HG02798 (cell line): ENCODE results near the gene GIPC2.

Experiments used
- ATAC-seq: cut with Tn5 transposase; IDR thresholded peaks from one replicate; pipeline ENCODE4 v1.9.1; 2021; ENCODE audit warnings: mild to moderate bottlenecking; ENCODE audit not compliant: unreplicated experiment, poor library complexity

Gene GIPC2

GRCh38 chr1:78178816-78179215 is 133.1 kb downstream of the GIPC2 start:
- ATAC-seq: no peak

- peak; percentile 67 for ATAC-seq
Observed at GRCh38 chr1:78184460-78185072, 138.8 kb downstream of the GIPC2 start.
